HepG2 (cell line): Measurements from ENCODE around the gene DAZAP1. TPM values are rescaled to one million over a fixed set of nuclear protein-coding genes. Genes with fewer than 3 reads are reported as not detected.
A peak's percentile ranks its signal among the peaks of the same experiment; 100 is the strongest.

ENCODE experiments used
- GMEB1 ChIP-seq: sonication (generic); formaldehyde crosslinking; IDR thresholded peaks from 2 replicates; pipeline ENCODE4 v1.5.1; 2020; ENCODE audit warnings: missing genetic modification reagents, mild to moderate bottlenecking, borderline replicate concordance
- HMGXB4 ChIP-seq, 2 experiments: sonication (generic) in 1 of 2; formaldehyde crosslinking in 1 of 2; IDR thresholded peaks; 2 replicates each; pipeline versions ENCODE4 v1.4.0 to v1.6.1; 2018 to 2020; ENCODE audit warnings: missing genetic modification reagents in 2 of 2, borderline replicate concordance in 1 of 2, low read depth in 1 of 2, mild to moderate bottlenecking in 1 of 2, missing biosample characterization in 1 of 2
- KDM5B ChIP-seq: sonication (generic); formaldehyde crosslinking; IDR thresholded peaks from 2 replicates; pipeline ENCODE4 v1.4.0; 2020; ENCODE audit warnings: missing genetic modification reagents, mild to moderate bottlenecking, borderline replicate concordance
- MED1 ChIP-seq: sonication (generic); formaldehyde crosslinking; IDR thresholded peaks from 2 replicates; pipeline ENCODE4 v1.4.0; 2020; ENCODE audit warnings: missing genetic modification reagents
- NR1H2 ChIP-seq: sonication (generic); formaldehyde crosslinking; IDR thresholded peaks from 2 replicates; pipeline ENCODE4 v1.8.1; 2022; ENCODE audit warnings: low read depth, missing genetic modification reagents, borderline replicate concordance
- POLR2G ChIP-seq: fragments of 200-400 bp; formaldehyde crosslinking; IDR thresholded peaks from 2 replicates; pipeline ENCODE4 v1.6.1; 2018; ENCODE audit warnings: mild to moderate bottlenecking, low read depth, low read length, moderate library complexity
- PRPF4 ChIP-seq: fragments of 200-400 bp; formaldehyde crosslinking; IDR thresholded peaks from 2 replicates; pipeline ENCODE4 v1.6.1; 2016; ENCODE audit warnings: low read length, low read depth; ENCODE audit not compliant: poor library complexity, severe bottlenecking
- WIZ ChIP-seq: sonication (generic); formaldehyde crosslinking; IDR thresholded peaks from 2 replicates; pipeline ENCODE4 v1.5.1; 2020; ENCODE audit warnings: mild to moderate bottlenecking, missing genetic modification reagents
- ZBTB38 ChIP-seq: sonication (generic); formaldehyde crosslinking; IDR thresholded peaks from 2 replicates; pipeline ENCODE4 v1.5.1; 2020; ENCODE audit warnings: mild to moderate bottlenecking, missing genetic modification reagents
- ZNF3 ChIP-seq: IDR thresholded peaks from 2 replicates; pipeline ENCODE4 v1.7.0; 2017; ENCODE audit warnings: inconsistent platforms
- ZNF329 ChIP-seq: sonication (generic); formaldehyde crosslinking; IDR thresholded peaks from 2 replicates; pipeline ENCODE4 v1.9.0; 2021; ENCODE audit warnings: low read depth, mild to moderate bottlenecking, missing genetic modification reagents
- ZNF501 ChIP-seq: sonication (generic); formaldehyde crosslinking; IDR thresholded peaks from 2 replicates; pipeline ENCODE4 v1.5.1; 2020; ENCODE audit warnings: mild to moderate bottlenecking, moderate library complexity, missing genetic modification reagents
- ZNF550 ChIP-seq: sonication (generic); formaldehyde crosslinking; IDR thresholded peaks from 2 replicates; pipeline ENCODE4 v1.4.0; 2020; ENCODE audit warnings: mild to moderate bottlenecking, missing genetic modification reagents, borderline replicate concordance
- ZNF691 ChIP-seq: sonication (generic); formaldehyde crosslinking; IDR thresholded peaks from 2 replicates; pipeline ENCODE4 v1.4.0; 2020; ENCODE audit warnings: missing genetic modification reagents, low read depth, mild to moderate bottlenecking, borderline replicate concordance
- ZNF724P ChIP-seq: sonication (generic); formaldehyde crosslinking; IDR thresholded peaks from 2 replicates; pipeline ENCODE4 v1.8.0; 2022; ENCODE audit warnings: missing genetic modification reagents, borderline replicate concordance
- ZNF777 ChIP-seq: sonication (generic); formaldehyde crosslinking; IDR thresholded peaks from 2 replicates; pipeline ENCODE4 v1.4.0; 2020; ENCODE audit warnings: missing genetic modification reagents
- polyA plus RNA-seq, 8 experiments: library from polyadenylated mRNA; depleted of rRNA in 3 of 8; stranded (reverse) in 7 of 8; unstranded in 1 of 8; fragments of >200 nt; fragmentation: Illumina TruSeq in 4 of 8; extraction: Trizol in 4 of 8; gene quantifications; 2 replicates each; pipeline versions ENCODE4 v1.2.1 to v1.2.3, GENCODE V29; 2011 to 2016; ENCODE audit warnings: low read depth in 4 of 8, missing spikeins in 1 of 8, mixed read lengths in 1 of 8; ENCODE audit not compliant: insufficient read depth in 1 of 8
- total RNA-seq, 5 experiments: library from RNA; depleted of rRNA; stranded (reverse); fragments of >200 nt; fragmentation: Illumina TruSeq; extraction: Trizol; gene quantifications; 2 replicates each; pipeline ENCODE4 v1.2.3, GENCODE V29; 2016; ENCODE audit warnings: low read depth in 1 of 5
- TF ChIP-seq, protein P1 (sequence below): sonication (generic); formaldehyde crosslinking; IDR thresholded peaks from 2 replicates; pipeline ENCODE4 v1.5.0; 2020; ENCODE audit warnings: missing genetic modification reagents
- TF ChIP-seq, protein P2 (sequence below): sonication (generic); formaldehyde crosslinking; IDR thresholded peaks from 2 replicates; pipeline ENCODE4 v1.8.0; 2022; ENCODE audit warnings: mild to moderate bottlenecking, missing genetic modification reagents, borderline replicate concordance

DAZAP1 gene
- total and polyA plus RNA-seq, 2 of the 13 experiments (the other 11 are each of a cell fraction or from before 2014, with no cell fraction given), result 63.3 to 79.2 TPM

- TF ChIP-seq POLR2G (peak; percentile 86), ZNF550 (CRISPR knock-in tag) (no peak), ZNF724P (CRISPR knock-in tag) (peak; percentile 71; the same call in 1 of the 2 replicates), PRPF4 (no peak), HMGXB4 (CRISPR knock-in tag; IDR thresholded peaks at IDR 0.05; ENCODE audit: borderline replicate concordance in 1 of 2, low read depth in 1 of 2) (peak; percentile 36 to 54; a peak in 2 of 4 replicates), WIZ (0 out of 2 replicates have a peak, but pooled peaks have one; percentile 34), ZBTB38 (CRISPR knock-in tag) (peak; percentile 72), GMEB1 (CRISPR knock-in tag) (peak; percentile 87), ZNF777 (peak; percentile 65), ZNF3 (CRISPR knock-in tag) (no peak), ZNF501 (CRISPR knock-in tag) (peak; percentile 84), KDM5B (CRISPR knock-in tag) (0 out of 2 replicates have a peak, but pooled peaks have one; percentile 32), ZNF691 (CRISPR knock-in tag) (peak; percentile 25; the same call in 1 of the 2 replicates), ZNF329 (CRISPR knock-in tag) (peak; percentile 37; the same call in 1 of the 2 replicates), MED1 (CRISPR knock-in tag) (peak; percentile 60; the same call in 1 of the 2 replicates), NR1H2 (CRISPR knock-in tag) (no peak)
- TF ChIP-seq, protein P1, sequence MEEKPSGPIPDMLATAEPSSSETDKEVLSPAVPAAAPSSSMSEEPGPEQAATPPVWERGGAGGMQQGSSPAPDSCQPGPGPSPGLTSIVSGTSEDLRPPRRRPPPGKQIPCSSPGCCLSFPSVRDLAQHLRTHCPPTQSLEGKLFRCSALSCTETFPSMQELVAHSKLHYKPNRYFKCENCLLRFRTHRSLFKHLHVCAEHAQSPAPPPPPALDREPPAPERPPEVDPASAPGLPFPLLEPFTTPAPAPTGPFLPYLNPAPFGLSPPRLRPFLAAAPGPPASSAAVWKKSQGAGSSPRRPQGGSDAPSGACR (CRISPR knock-in tag), result peak; percentile 65; the same call in 1 of the 2 replicates
- TF ChIP-seq, protein P2, sequence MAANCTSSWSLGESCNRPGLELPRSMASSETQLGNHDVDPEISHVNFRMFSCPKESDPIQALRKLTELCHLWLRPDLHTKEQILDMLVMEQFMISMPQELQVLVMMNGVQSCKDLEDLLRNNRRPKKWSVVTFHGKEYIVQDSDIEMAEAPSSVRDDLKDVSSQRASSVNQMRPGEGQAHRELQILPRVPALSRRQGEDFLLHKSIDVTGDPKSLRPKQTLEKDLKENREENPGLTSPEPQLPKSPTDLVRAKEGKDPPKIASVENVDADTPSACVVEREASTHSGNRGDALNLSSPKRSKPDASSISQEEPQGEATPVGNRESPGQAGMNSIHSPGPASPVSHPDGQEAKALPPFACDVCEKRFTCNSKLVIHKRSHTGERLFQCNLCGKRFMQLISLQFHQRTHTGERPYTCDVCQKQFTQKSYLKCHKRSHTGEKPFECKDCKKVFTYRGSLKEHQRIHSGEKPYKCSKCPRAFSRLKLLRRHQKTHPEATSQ (CRISPR knock-in tag), result no peak
These were observed 71.7 kb downstream of the DAZAP1 start, which contains the start of gene C19orf25 (continued) for GRCh38 chr19:1478934-1479707.
